Right cardiac atrium (tissue), 5 donors: Measurements from ENCODE around the gene SLC5A8. TPM values are rescaled to one million over a fixed set of nuclear protein-coding genes. Genes with fewer than 3 reads are reported as not detected.

Experiments used
- ATAC-seq, 2 donors: fragments of 200-7000 bp; cut with Tn5 transposase; one replicate each; pipeline versions ENCODE4 v1.8.0 to v1.9.1; 2020; ENCODE audit warnings: moderate library complexity in 2 of 2, mild to moderate bottlenecking in 1 of 2
- DNase-seq, 3 donors: peaks; one replicate each; pipeline ENCODE4 v3.0.0-alpha.2; 2020
- H3K27ac ChIP-seq: one replicate; pipeline ENCODE4 v1.5.1; 2013; ENCODE audit warnings: mild to moderate bottlenecking, low read length, control low read depth, moderate library complexity
- H3K27me3 ChIP-seq: one replicate; pipeline ENCODE4 v1.6.1; 2013; ENCODE audit not compliant: control insufficient read depth, insufficient read depth
- H3K4me1 ChIP-seq: one replicate; pipeline ENCODE4 v1.6.1; 2013; ENCODE audit warnings: low read length; ENCODE audit not compliant: control insufficient read depth, insufficient read depth
- H3K4me3 ChIP-seq: one replicate; pipeline ENCODE4 v1.5.1; 2013; ENCODE audit warnings: low read length, control low read depth
- H3K9me3 ChIP-seq: one replicate; pipeline ENCODE4 v1.6.1; 2013; ENCODE audit warnings: low read length; ENCODE audit not compliant: control insufficient read depth
- WGBS: extraction: QIAGEN DNeasy Blood & Tissue Kit; methylation state at CpG from one replicate; pipeline ENCODE4 v1.1.7; 2013; 5-methylcytosine and 5-hydroxymethylcytosine counted together
- intact Hi-C, 4 donors: fragments of 100-400 bp; cut with DNase I; formaldehyde crosslinking; loops; one replicate each; pipeline versions ENCODE4 v1.11.0 to v1.14.0; 2022 to 2023
- polyA plus RNA-seq: library from polyadenylated mRNA; stranded (reverse); fragments of 200-250 nt; gene quantifications from one replicate; pipeline ENCODE4 v1.2.3, GENCODE V29; 2013
- total RNA-seq, 4 donors: library from RNA; stranded (reverse); fragmentation: NEBNext Ultra II Directional; extraction: Animal tissue kit (Norgen Biotek cat#: 25700); gene quantifications; one replicate each; pipeline ENCODE4 v1.2.1, GENCODE V29; 2021
- donor health status: healthy with polysubstance abuse.
- donor health status: DM: no; HTN: yes; CAD: no.
- donor health status: DM: no; HTN: no; CAD: no.
- donor health status: DM: no; HTN: yes; CAD: no; lungs with severe emphysema.
- donor health status: DM: yes; HTN: yes; CAD: no.

SLC5A8 gene
- total and polyA plus RNA-seq, 5 donors: not detected

GRCh38 chr12:101229841-101230241 is 19.8 kb upstream of the SLC5A8 start:
- intact Hi-C loops: no loop called here
- 84% methylated on average over 7 of the region's 7 CpGs for WGBS
- Histone ChIP-seq H3K4me1 (no peaks in the 10 kb centered on the region), H3K4me3 (no peak overlapping the region), H3K9me3 (no peaks in the 10 kb centered on the region), H3K27ac (no peak overlapping the region), H3K27me3 (no peaks in the 10 kb centered on the region)
- DNase-seq (no peak), ATAC-seq (no peak)

- no peaks in the 10 kb centered on the region for H3K27me3 ChIP-seq
- intact Hi-C loops: no loop called here
- no peak overlapping the region for H3K27ac ChIP-seq
- no peaks in the 10 kb centered on the region for H3K4me1 ChIP-seq
- H3K9me3 ChIP-seq: no peaks in the 10 kb centered on the region
- ATAC-seq (no peak), DNase-seq (no peak)
- H3K4me3 ChIP-seq: no peak overlapping the region
- WGBS: 18% methylated on average over 1 of the region's 1 CpG
Observed at GRCh38 chr12:101221301-101221700, 11.3 kb upstream of the SLC5A8 start.

- H3K9me3 ChIP-seq: no peaks in the 10 kb centered on the region
- no peak overlapping the region for H3K27ac ChIP-seq
- no peak overlapping the region for H3K4me3 ChIP-seq
- ATAC-seq (no peak), DNase-seq (no peak)
- no peaks in the 10 kb centered on the region for H3K4me1 ChIP-seq
- WGBS: 96% methylated on average over 2 of the region's 2 CpGs
- intact Hi-C loops: no loop called here
- H3K27me3 ChIP-seq: no peaks in the 10 kb centered on the region
Observed at GRCh38 chr12:101216810-101217209, 6.8 kb upstream of the SLC5A8 start.

- peaks cover 8% of the 10 kb centered on the region for H3K27me3 ChIP-seq
- H3K4me3 ChIP-seq: no peak overlapping the region
- no peak overlapping the region for H3K27ac ChIP-seq
- no peaks in the 10 kb centered on the region for H3K9me3 ChIP-seq
- DNase-seq (no peak), ATAC-seq (no peak)
- peaks cover 3% of the 10 kb centered on the region for H3K4me1 ChIP-seq
- intact Hi-C loops: no loop called here
- WGBS: 68% methylated on average over 5 of the region's 5 CpGs
Observed at GRCh38 chr12:101207086-101207780, 2.8 kb downstream of the SLC5A8 start.

GRCh38 chr12:101204602-101205304 is 5.3 kb downstream of the SLC5A8 start:
- peaks cover under 1% of the 10 kb centered on the region for H3K4me1 ChIP-seq
- no peaks in the 10 kb centered on the region for H3K9me3 ChIP-seq
- no peak overlapping the region for H3K27ac ChIP-seq
- ATAC-seq (no peak), DNase-seq (no peak)
- 72% methylated on average over 4 of the region's 4 CpGs for WGBS
- H3K4me3 ChIP-seq: no peak overlapping the region
- peaks cover 3% of the 10 kb centered on the region for H3K27me3 ChIP-seq
- intact Hi-C loops: no loop called here

- ATAC-seq: no peak
- intact Hi-C loops: no loop called here
- Histone ChIP-seq H3K4me1 (no peaks in the 10 kb centered on the region), H3K4me3 (no peak overlapping the region), H3K27ac (no peak overlapping the region), H3K27me3 (no peaks in the 10 kb centered on the region), H3K9me3 (no peaks in the 10 kb centered on the region)
- DNase-seq: no peak
- 83% methylated on average over 1 of the region's 1 CpG for WGBS
Observed at GRCh38 chr12:101200824-101201223, 9.2 kb downstream of the SLC5A8 start.

GRCh38 chr12:101200145-101200544 is 9.9 kb downstream of the SLC5A8 start:
- WGBS: 87% methylated on average over 2 of the region's 2 CpGs
- no peak for ATAC-seq
- intact Hi-C loops: no loop called here
- H3K27me3 ChIP-seq: no peaks in the 10 kb centered on the region
- no peak overlapping the region for H3K27ac ChIP-seq
- no peaks in the 10 kb centered on the region for H3K4me1 ChIP-seq
- no peak for DNase-seq
- no peaks in the 10 kb centered on the region for H3K9me3 ChIP-seq
- no peak overlapping the region for H3K4me3 ChIP-seq

GRCh38 chr12:101186291-101186690 is 23.7 kb downstream of the SLC5A8 start:
- no peaks in the 10 kb centered on the region for H3K4me1 ChIP-seq
- no peak overlapping the region for H3K27ac ChIP-seq
- DNase-seq: no peak
- H3K9me3 ChIP-seq: no peaks in the 10 kb centered on the region
- no peak for ATAC-seq
- intact Hi-C loops: no loop called here
- WGBS: 27% methylated on average over 2 of the region's 2 CpGs
- H3K27me3 ChIP-seq: no peaks in the 10 kb centered on the region
- H3K4me3 ChIP-seq: no peak overlapping the region

- no peak overlapping the region for H3K4me3 ChIP-seq
Observed at GRCh38 chr12:101181776-101182175, 28.3 kb downstream of the SLC5A8 start.

GRCh38 chr12:101174541-101174940 is 35.5 kb downstream of the SLC5A8 start:
- H3K27me3 ChIP-seq: no peaks in the 10 kb centered on the region
- H3K27ac ChIP-seq: no peak overlapping the region
- no peaks in the 10 kb centered on the region for H3K9me3 ChIP-seq
- H3K4me3 ChIP-seq: no peak overlapping the region
- ATAC-seq: no peak
- DNase-seq: no peak
- 54% methylated on average over 3 of the region's 3 CpGs for WGBS
- H3K4me1 ChIP-seq: no peaks in the 10 kb centered on the region
- intact Hi-C loops: no loop called here

More at GRCh38 chr12:101181776-101182175, 28.3 kb downstream of the SLC5A8 start:
- no peak for DNase-seq
- H3K27me3 ChIP-seq: no peaks in the 10 kb centered on the region
- intact Hi-C loops: no loop called here
- H3K27ac ChIP-seq: no peak overlapping the region
- no peaks in the 10 kb centered on the region for H3K4me1 ChIP-seq
- 61% methylated on average over 2 of the region's 2 CpGs for WGBS
- H3K9me3 ChIP-seq: no peaks in the 10 kb centered on the region
- no peak for ATAC-seq

GRCh38 chr12:101173197-101173749 is 36.8 kb downstream of the SLC5A8 start:
- intact Hi-C loops: no loop called here
- ATAC-seq (no peak), DNase-seq (no peak)
- Histone ChIP-seq H3K4me1 (no peaks in the 10 kb centered on the region), H3K4me3 (no peak overlapping the region), H3K9me3 (no peaks in the 10 kb centered on the region), H3K27ac (no peak overlapping the region), H3K27me3 (no peaks in the 10 kb centered on the region)
- WGBS: 62% methylated on average over 7 of the region's 7 CpGs
